Hematopoietic multipotent progenitor cell treated with erythropoietin and hydrocortisone succinate and interleukin-3 and kit ligand, for 4 days (in vitro differentiated cells): ENCODE results near the gene DKK3.

Experiments used
- DNase-seq: peaks from one replicate; pipeline ENCODE4 v3.0.0-alpha.2; 2015

The DKK3 gene

DNA sequence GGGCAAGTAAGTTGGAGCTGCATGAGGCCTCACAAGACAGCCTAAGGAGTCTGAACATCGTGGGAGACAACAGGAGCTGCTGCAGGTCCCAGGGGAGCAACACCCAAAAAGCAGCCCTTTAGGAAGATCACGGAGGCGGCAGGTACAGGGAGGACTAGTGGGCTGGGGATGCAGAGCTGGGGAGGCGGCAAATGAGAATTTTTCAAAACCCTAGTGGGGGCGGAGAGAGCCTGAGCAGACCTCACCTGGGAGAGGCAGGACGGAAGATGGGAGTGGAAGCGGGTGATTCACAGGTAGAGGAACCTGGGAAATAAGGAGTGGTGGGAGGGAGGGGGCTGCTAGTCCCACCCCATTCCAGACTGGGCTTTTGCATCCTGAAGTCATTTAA, 42.1 kb downstream of the DKK3 start:
- no peak for DNase-seq

DNA sequence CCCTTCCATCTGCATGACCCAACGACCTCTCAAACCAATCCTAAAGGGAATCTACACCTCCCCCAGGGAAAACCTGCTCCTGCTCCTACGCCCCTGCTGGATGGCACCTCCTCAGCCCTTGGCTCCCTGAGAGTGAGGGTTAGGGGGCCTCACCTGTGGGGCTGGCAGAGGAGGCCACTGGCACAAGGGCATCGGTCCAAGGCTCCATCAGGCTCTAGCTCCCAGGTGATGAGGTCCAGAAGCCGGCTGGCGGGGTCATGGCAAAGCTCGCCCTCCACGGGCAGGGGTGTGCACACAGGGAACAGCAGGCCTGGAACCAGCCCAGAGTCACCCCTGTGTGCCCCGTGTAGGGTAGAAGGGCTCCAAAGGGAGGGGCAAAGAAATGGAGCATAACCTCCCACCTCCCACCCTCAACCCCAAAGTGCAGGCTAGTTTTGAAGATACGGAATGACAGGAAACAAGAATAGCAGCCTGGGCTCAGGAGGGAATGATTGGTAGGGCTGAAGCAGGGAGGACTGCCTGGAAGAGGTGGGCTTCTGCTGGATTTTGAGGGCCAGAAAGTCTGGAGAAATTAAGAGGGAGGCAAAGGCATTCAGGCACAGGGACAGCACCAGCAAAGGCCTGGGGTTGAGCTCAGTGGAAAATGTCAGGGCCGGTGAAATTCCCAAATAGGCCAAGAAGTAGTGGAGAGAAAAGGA, 42.6 kb downstream of the DKK3 start:
- DNase-seq: no peak

DNA sequence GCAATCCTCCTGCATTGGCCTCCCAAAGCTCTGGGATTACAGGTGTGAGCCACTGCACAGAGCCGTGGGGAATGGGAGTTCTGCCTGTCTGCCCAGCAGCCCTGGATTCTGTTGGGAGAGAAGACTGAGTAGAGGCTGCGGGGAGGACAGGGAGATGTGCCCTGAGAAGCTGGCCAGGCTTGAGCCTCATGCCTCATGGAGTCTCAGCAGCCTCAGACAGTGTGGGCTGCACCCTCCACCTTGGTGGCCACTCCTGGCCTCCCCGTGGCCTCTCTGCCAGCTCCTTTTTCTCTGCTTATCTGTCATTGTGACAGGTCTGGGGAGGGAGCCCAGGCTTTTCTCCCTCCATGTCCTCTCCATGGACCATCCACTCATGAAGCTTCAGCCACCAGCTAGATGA, 43.2 kb downstream of the DKK3 start:
- no peak for DNase-seq

- no peak for DNase-seq
Observed at GRCh38 chr11:11964774-11965150, 43.7 kb downstream of the DKK3 start.

DNA sequence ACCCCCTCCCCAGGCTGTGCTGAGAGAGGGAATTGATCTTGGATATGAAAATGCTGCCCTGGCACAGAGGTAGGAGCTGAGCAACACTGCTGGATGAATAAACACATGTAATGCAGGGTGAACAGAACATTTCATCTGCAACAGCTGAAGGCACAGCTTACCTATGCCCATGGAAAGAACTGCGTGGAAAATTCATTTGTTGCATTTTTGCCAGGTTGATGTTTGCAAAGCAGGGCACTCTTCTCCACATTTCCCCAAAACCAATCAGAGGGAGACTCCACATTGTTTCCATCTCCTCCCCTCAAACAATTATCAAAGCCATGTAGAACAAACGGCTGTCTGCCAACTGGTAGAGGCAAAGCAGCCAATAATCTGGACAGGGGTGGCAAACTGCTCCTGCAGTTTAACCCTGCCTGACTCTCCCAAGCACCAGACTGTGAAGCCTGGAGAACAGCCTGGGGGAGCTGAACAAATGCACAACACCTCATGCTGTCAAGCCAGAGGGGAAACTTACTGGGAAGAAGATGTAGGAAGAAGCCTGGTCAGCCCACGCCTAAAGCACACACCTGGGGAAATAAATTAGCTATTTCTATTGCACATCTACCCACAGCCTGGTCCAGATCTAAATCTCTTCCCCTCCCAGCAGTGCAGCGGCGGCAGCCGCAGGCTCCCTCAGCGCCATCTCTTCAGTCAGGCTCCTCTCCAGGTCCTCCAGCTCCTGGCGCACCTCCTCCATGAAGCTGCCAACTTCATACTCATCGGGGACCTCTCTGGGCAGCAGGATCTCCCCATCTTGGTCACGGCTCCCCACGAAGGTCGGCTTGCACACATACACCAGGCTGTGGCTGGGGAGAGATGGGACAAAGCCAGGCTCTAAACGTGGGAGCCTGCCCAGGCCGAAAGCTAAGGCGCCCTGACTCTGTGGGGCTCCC, 44.3 kb downstream of the DKK3 start:
- no peak for DNase-seq

GRCh38 chr11:11963067-11963466, 45.4 kb downstream of the DKK3 start:
- no peak for DNase-seq

- DNase-seq: no peak
Observed at GRCh38 chr11:11961399-11962028, 46.9 kb downstream of the DKK3 start.

- peak; percentile 17 for DNase-seq
Observed at GRCh38 chr11:11960687-11961086, 47.7 kb downstream of the DKK3 start.

GRCh38 chr11:11959601-11960000, 48.8 kb downstream of the DKK3 start:
- no peak for DNase-seq

DNA sequence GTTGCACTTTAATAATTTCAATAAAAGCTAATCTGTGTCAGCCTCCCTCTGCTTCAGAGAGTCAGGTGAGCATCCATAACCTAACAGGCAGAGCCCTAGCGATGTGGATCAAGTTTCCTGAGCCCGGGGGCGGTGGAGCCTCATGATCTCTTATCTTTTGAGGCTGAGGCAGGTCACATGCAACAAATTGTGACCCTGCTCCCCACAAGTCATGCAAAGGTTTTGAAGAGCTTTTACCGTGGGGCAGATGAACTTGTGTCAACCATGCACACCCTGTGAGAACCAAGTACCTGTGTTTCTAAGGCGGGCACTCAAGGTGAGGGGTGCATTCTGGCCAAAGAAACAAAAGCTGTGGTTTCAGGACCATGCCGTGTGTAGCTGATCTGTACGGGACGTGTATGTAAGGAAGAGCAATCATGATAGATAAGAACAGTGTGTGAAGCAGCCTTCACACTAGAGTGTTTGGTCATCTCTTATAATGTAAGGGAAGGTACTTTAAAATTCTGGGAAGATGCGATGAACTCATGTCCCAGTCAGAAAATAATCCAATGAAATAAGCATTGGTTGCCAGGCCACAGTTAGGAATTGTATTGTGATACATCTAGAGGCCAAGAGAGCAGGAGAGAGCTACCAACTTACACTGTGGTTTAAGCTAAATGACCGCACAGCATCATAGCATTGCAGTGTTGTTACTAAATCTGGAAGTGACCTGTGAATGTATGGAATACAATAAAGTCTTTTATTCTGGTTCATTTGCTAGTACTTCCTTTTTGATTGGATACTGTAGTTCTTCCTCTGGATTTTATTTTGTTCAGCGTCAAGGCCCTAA, 49.8 kb downstream of the DKK3 start:
- DNase-seq: peak; percentile 20

DNA sequence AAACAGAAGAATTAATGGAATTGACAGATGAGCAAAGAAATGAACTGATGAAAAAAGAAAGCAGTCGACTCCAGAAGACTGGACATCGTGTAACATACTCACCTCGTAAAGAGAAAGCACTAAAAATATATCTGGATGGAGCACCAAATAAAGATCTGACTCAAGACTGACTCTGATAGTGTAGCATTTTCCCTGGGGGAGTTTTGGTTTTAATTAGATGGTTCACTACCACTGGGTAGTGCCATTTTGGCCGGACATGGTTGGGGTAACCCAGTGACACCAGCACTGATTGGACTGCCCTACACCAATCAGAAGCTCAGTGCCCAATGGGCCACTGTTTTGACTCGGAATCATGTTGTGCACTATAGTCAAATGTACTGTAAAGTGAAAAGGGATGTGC, 52.4 kb downstream of the DKK3 start:
- no peak for DNase-seq

- DNase-seq: no peak
Observed at GRCh38 chr11:11952036-11952435, 56.4 kb downstream of the DKK3 start.

GRCh38 chr11:11949482-11949881, 58.9 kb downstream of the DKK3 start:
- DNase-seq: no peak

DNA sequence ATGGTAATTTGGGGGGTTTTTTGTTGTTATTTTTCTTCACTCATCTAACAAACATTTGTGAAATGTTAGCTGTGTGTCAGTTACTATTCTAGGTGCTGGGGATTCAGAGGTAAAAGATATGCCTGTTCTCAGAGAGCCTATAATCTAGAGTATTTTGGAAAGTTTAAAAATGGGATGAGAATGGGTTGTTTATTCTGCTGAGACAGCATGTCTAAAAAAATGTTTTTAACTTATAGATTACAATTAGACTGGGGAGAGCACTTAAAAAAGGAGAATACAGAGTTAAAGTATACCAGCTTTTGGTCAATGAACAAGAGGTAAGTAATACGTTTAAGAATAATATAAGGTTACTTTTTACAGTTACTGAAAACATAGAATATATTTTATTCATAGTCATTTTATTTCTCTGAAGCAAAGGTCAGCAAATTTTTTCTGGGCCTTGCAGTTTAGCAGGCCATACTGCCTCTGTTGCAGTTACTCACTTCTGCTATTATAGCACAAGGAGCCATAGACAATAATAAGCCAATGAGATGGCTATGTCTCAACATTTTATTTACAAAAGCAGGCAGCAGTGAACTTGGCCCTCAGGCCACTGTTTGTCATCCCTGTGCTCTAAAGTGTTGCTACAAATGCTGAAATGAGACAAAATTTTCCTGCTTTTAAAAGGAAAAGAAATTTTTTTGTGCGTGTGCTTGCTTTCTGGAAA, 60.0 kb downstream of the DKK3 start:
- no peak for DNase-seq

GRCh38 chr11:11947825-11948224, 60.6 kb downstream of the DKK3 start:
- peak; percentile 17 for DNase-seq

DNA sequence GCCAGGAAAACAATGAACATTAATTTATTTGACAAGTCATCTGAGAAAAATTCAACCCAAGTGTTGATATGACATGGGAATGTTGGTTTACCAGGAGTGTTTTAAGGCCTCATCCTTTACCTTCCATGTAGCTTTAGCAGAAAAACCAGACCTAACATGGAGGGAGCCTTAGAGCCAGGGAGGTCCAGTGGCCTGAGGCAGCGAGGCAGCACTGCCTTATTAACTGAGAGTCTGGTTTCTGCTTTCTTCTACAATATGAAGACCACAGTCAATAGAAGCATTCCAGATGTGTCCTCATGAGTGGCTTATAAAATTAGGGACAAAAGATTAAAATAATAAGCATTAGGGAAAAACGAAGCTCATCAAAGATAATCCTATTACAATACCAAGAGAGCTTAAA, 61.5 kb downstream of the DKK3 start:
- no peak for DNase-seq

GRCh38 chr11:11946180-11946579, 62.2 kb downstream of the DKK3 start:
- DNase-seq: no peak

GRCh38 chr11:11944444-11944843, 64.0 kb downstream of the DKK3 start:
- peak; percentile 41 for DNase-seq

DNA sequence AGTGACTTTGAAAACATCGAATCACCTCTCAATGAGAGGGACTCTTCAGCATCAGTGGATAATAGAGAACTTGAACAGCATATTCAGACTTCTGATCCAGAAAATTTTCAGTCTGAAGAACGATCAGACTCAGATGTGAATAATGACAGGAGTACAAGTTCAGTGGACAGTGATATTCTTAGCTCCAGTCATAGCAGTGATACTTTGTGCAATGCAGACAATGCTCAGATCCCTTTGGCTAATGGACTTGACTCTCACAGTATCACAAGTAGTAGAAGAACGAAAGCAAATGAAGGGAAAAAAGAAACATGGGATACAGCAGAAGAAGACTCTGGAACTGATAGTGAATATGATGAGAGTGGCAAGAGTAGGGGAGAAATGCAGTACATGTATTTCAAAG, 65.8 kb downstream of the DKK3 start:
- no peak for DNase-seq

- DNase-seq: no peak
Observed at GRCh38 chr11:11940551-11940950, 67.9 kb downstream of the DKK3 start.

DNA sequence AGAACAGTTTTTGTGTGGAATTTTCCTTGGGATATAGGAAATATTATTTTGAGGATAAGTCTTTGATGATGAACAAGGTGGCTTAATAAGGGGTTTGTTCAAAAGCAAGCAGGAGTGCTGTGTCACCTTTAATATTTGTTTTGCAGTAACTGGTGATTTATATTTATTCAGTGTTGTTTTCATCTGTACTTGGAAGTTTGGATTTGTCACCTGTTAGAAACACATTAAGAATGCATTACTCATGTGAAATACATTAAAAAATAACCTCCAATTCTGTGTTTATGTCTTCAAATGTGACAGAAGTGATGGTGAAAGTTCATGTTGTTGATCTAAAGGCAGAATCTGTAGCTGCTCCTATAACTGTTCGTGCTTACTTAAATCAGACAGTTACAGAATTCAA, 70.5 kb downstream of the DKK3 start:
- no peak for DNase-seq

DNA sequence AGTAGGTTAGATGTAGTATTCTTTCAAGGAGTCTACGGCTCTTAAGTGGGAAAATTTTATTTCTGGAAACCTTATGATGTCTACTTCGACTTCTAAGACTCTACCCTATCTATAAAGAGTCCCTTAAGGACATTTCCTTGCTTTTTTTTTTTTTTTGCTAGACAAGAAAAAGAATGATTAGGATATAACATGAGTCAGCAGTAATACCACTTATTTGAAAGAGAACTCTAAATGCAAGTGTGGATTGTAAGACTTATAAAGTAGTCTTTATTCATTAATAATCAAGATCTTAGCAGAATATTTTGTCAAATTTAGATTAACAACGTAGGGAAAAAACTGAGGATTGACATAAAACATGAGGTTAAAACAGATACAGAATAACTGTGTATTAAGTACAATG, 71.0 kb downstream of the DKK3 start:
- DNase-seq: no peak
